ENCODE data around the gene GRK5. TPM values are rescaled to one million over a fixed set of nuclear protein-coding genes. Genes with fewer than 3 reads are reported as not detected.

GRK5 gene
- total and polyA plus RNA-seq, 8 donors: 10.9 to 95.9 (median 34.0) TPM

- Histone ChIP-seq H3K36me3 (peaks cover 0 to 3% (median 0%) of the 10 kb centered on the region in 4 donors), H3K4me3 (no peak overlapping the region), H3K27me3 (no peaks in the 10 kb centered on the region), H3K4me1 (peaks cover 43 to 66% (median 65%) of the 10 kb centered on the region in 4 donors), H3K9me3 (no peaks in the 10 kb centered on the region), H3K27ac (peak overlapping the region; percentile 2 to 86 (median 74))
- intact Hi-C loops (cut with DNase I; ENCODE audit: low total_unique reads): no loop called here
- DNase-seq: no peak
- TF ChIP-seq POLR2A (IDR thresholded peaks at IDR 0.05) (no peak), EP300 (IDR thresholded peaks at IDR 0.05) (no peak), POLR2AphosphoS5 (IDR thresholded peaks at IDR 0.05) (no peak), CTCF (IDR thresholded peaks at IDR 0.05) (no peak)
- WGBS, 5 donors: 54 to 68% (median 55%) methylated on average over 8 of the region's 8 CpGs
These were observed 161.2 kb downstream of the GRK5 start for GRCh38 chr10:119368581-119368980.

- Histone ChIP-seq H3K4me1 (peaks cover 43 to 68% (median 63%) of the 10 kb centered on the region in 4 donors), H3K4me3 (no peak overlapping the region), H3K27ac (peak overlapping the region; percentile 21 to 86 (median 74)), H3K9me3 (no peaks in the 10 kb centered on the region), H3K27me3 (no peaks in the 10 kb centered on the region), H3K36me3 (peaks cover 0 to 3% (median 0%) of the 10 kb centered on the region in 4 donors)
- no peak for TF ChIP-seq EP300 (IDR thresholded peaks at IDR 0.05)
- no peak for TF ChIP-seq CTCF (IDR thresholded peaks at IDR 0.05)
- DNase-seq: no peak
- intact Hi-C loops (cut with DNase I; ENCODE audit: low total_unique reads): no loop called here
- WGBS, 5 donors: 56 to 71% (median 62%) methylated on average over 21 of the region's 21 CpGs
These were observed 161.9 kb downstream of the GRK5 start for GRCh38 chr10:119368991-119369869.

DNA sequence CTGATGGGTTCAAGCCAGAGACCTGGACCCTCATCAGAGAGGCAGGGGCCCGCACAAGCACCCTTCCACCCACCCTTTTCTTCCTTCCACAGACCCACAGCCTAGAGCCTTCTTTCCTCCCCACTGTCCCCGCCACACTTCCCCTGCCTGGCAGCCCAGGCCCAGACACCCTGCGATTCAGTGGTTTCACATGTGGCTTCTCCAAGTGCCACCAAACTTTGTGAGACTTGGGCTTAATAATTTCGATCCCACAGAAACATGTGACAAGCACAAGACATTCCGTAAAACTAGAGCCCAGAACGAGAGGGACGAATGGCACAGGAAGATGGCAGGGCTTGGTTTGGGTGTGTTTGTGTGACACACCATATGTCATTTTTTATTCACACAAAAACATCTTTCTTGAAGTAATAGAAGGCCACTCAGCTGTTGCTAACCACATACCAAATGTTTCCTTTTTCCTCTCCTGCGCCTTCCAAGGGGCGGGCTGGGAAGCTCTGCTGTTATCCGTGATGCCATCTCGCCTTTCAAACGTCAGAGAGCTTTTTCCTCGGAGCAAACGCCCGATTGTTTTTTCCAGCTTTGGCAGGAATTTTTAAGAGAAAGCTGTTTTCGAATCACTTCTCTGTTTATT lies 162.9 kb downstream of the GRK5 start:
- TF ChIP-seq POLR2AphosphoS5 (IDR thresholded peaks at IDR 0.05) (no peak), CTCF (IDR thresholded peaks at IDR 0.05) (no peak), EP300 (IDR thresholded peaks at IDR 0.05) (no peak), POLR2A (IDR thresholded peaks at IDR 0.05) (no peak)
- no peak for DNase-seq
- peaks cover 36 to 62% (median 54%) of the 10 kb centered on the region in 4 donors for H3K4me1 ChIP-seq
- no peaks in the 10 kb centered on the region for H3K27me3 ChIP-seq
- no peak overlapping the region for H3K4me3 ChIP-seq
- H3K9me3 ChIP-seq: no peaks in the 10 kb centered on the region
- peak overlapping the region; percentile 21 to 86 (median 74) for H3K27ac ChIP-seq
- intact Hi-C loops (cut with DNase I; ENCODE audit: low total_unique reads): no loop called here
- WGBS, 5 donors: 63 to 72% (median 71%) methylated on average over 16 of the region's 16 CpGs
- H3K36me3 ChIP-seq: peaks cover 0 to 3% (median 0%) of the 10 kb centered on the region in 4 donors

DNA sequence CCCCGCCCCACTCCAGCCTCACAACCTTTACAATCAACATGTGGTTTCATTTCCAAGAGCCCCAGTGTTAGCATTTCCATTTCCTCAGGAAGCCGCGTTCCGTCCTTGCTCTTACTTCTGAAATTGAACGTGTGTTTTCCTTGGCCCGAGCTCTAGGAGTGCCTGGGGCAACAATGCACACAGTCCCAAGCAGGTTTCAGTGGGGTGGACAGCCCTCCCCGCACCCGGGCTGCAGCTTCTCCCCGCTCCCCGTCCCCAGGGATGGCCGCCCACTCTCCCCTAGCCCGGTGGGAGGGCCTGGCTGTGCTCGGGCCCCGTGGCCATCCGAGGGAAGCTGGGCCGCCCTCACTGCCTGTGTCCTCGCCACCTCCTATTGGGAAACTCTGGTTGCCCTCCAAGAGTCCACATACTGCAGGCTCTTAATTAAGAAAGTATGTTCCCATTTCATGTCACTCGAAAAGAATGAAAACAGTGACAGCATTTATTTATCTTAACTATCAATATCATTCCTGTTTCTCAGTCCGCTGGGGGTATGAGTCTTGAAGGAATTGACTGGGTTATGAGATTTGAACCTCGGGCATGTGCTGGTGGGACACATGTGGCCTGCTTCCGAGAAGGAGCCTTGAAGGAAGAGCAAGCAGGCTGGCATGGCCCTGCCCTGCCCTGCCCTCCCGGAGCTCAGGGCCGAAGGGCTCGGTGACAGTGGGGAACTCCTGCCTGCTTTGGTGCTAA lies 163.8 kb downstream of the GRK5 start:
- DNase-seq: no peak
- Histone ChIP-seq H3K9me3 (no peaks in the 10 kb centered on the region), H3K27ac (peak overlapping the region; percentile 57 to 86 (median 74)), H3K36me3 (peaks cover 0 to 3% (median 0%) of the 10 kb centered on the region in 4 donors), H3K4me3 (peak overlapping the region in 1 of 4 donors; percentile 3), H3K4me1 (peaks cover 29 to 59% (median 51%) of the 10 kb centered on the region in 4 donors), H3K27me3 (no peaks in the 10 kb centered on the region)
- WGBS, 5 donors: 53 to 74% (median 63%) methylated on average over 24 of the region's 24 CpGs
- intact Hi-C loops (cut with DNase I; ENCODE audit: low total_unique reads): no loop called here
- TF ChIP-seq CTCF (IDR thresholded peaks at IDR 0.05) (no peak), POLR2AphosphoS5 (IDR thresholded peaks at IDR 0.05) (peak in 1 of 3 donors; percentile 27)
